Small intestine (tissue), 7 donors: ENCODE results near the gene LRP1B. TPM values are rescaled to one million over a fixed set of nuclear protein-coding genes. Genes with fewer than 3 reads are reported as not detected.

Experiments used
- DNase-seq, 2 donors: peaks; one replicate each; pipeline versions ENCODE4 v3.0.0 to v3.0.0-alpha.2; 2013
- FAIRE-seq: peaks from 2 replicates; lab custom pipeline; 2012; peaks lifted over from hg19 to GRCh38; lab: Jason Lieb, UNC
- H3K27ac ChIP-seq, 3 donors: one replicate each; pipeline ENCODE4 v1.5.1; 2013; ENCODE audit warnings: low read length in 2 of 3, mild to moderate bottlenecking in 2 of 3, control low read depth in 1 of 3, inconsistent platforms in 1 of 3, low read depth in 1 of 3, moderate library complexity in 1 of 3
- H3K27me3 ChIP-seq, 3 donors: one replicate each; pipeline ENCODE4 v1.6.1; 2013; ENCODE audit warnings: low read length in 3 of 3, inconsistent platforms in 1 of 3; ENCODE audit not compliant: control insufficient read depth in 3 of 3, insufficient read depth in 3 of 3
- H3K36me3 ChIP-seq, 3 donors: one replicate each; pipeline ENCODE4 v1.6.1; 2013; ENCODE audit warnings: low read length in 3 of 3, inconsistent platforms in 1 of 3, low read depth in 1 of 3, mild to moderate bottlenecking in 1 of 3, moderate library complexity in 1 of 3; ENCODE audit not compliant: control insufficient read depth in 3 of 3, insufficient read depth in 2 of 3
- H3K4me1 ChIP-seq, 3 donors: one replicate each; pipeline ENCODE4 v1.6.1; 2013; ENCODE audit warnings: low read length in 2 of 3, inconsistent platforms in 1 of 3, low read depth in 1 of 3, mild to moderate bottlenecking in 1 of 3, moderate library complexity in 1 of 3; ENCODE audit not compliant: control insufficient read depth in 3 of 3, insufficient read depth in 2 of 3
- H3K4me3 ChIP-seq, 3 donors: one replicate each; pipeline ENCODE4 v1.5.1; 2013; ENCODE audit warnings: low read length in 3 of 3, control low read depth in 1 of 3, inconsistent platforms in 1 of 3, low read depth in 1 of 3, mild to moderate bottlenecking in 1 of 3, moderate library complexity in 1 of 3
- H3K9me3 ChIP-seq, 2 donors: one replicate each; pipeline ENCODE4 v1.6.1; 2013; ENCODE audit warnings: low read depth in 1 of 2, low read length in 1 of 2; ENCODE audit not compliant: control insufficient read depth in 2 of 2, insufficient read depth in 1 of 2
- WGBS, 3 donors: extraction: QIAGEN DNeasy Blood & Tissue Kit; methylation state at CpG; one replicate each; pipeline ENCODE4 v1.1.7; 2013; 5-methylcytosine and 5-hydroxymethylcytosine counted together
- polyA plus RNA-seq, 4 donors: library from polyadenylated mRNA; stranded (reverse) in 3 of 4; unstranded in 1 of 4; fragments of 200-250 nt in 3 of 4; fragments of 120-200 nt in 1 of 4; gene quantifications; one replicate each; pipeline versions ENCODE4 v1.2.1 to v1.2.3, GENCODE V29; 2013
- donor health status: healthy with polysubstance abuse.
- donor health status: control.
- donor health status: control.
- donor health status: Bipolar disorder and iron deficiency.
- donor health status: healthy.

Gene LRP1B
- polyA plus RNA-seq, 4 donors: 0.07 to 0.64 TPM; not detected in 2

GRCh38 chr2:142130111-142131009 is 456 bp downstream of the LRP1B start:
- H3K27me3 ChIP-seq: peaks cover 0 to 15% (median 7%) of the 10 kb centered on the region in 3 donors
- 1 to 4% (median 1%) methylated on average over 68 of the region's 68 CpGs for WGBS, 3 donors
- no peak overlapping the region for H3K27ac ChIP-seq
- no peaks in the 10 kb centered on the region for H3K9me3 ChIP-seq
- FAIRE-seq (no peak), DNase-seq (peak; percentile 68 to 81)
- no peaks in the 10 kb centered on the region for H3K36me3 ChIP-seq
- peaks cover 0 to 3% (median 0%) of the 10 kb centered on the region in 3 donors for H3K4me1 ChIP-seq
- peak overlapping the region in 2 of 3 donors; percentile 22 to 36 for H3K4me3 ChIP-seq

- H3K27me3 ChIP-seq: peaks cover 0 to 15% (median 7%) of the 10 kb centered on the region in 3 donors
- no peak overlapping the region for H3K27ac ChIP-seq
- FAIRE-seq (no peak), DNase-seq (no peak)
- no peaks in the 10 kb centered on the region for H3K9me3 ChIP-seq
- H3K4me1 ChIP-seq: peaks cover 0 to 3% (median 0%) of the 10 kb centered on the region in 3 donors
- 85 to 93% (median 88%) methylated on average over 5 of the region's 5 CpGs for WGBS, 3 donors
- no peaks in the 10 kb centered on the region for H3K36me3 ChIP-seq
- H3K4me3 ChIP-seq: no peak overlapping the region
Measured at GRCh38 chr2:142128105-142128504, 2.7 kb downstream of the LRP1B start.

- Histone ChIP-seq H3K9me3 (no peaks in the 10 kb centered on the region), H3K27me3 (peaks cover 0 to 15% (median 7%) of the 10 kb centered on the region in 3 donors), H3K4me1 (peaks cover 0 to 3% (median 0%) of the 10 kb centered on the region in 3 donors), H3K27ac (no peak overlapping the region), H3K36me3 (no peaks in the 10 kb centered on the region), H3K4me3 (no peak overlapping the region)
- FAIRE-seq: no peak
- DNase-seq: no peak
Measured at GRCh38 chr2:142127248-142127647, 3.6 kb downstream of the LRP1B start.

GRCh38 chr2:142124706-142125105 is 6.1 kb downstream of the LRP1B start:
- Histone ChIP-seq H3K4me1 (peaks cover 0 to under 1% (median 0%) of the 10 kb centered on the region in 3 donors), H3K27ac (no peak overlapping the region), H3K4me3 (no peak overlapping the region), H3K9me3 (no peaks in the 10 kb centered on the region), H3K36me3 (no peaks in the 10 kb centered on the region), H3K27me3 (peaks cover 0 to 9% (median under 1%) of the 10 kb centered on the region in 3 donors)
- DNase-seq (no peak), FAIRE-seq (no peak)

- H3K27me3 ChIP-seq: no peaks in the 10 kb centered on the region
- no peak overlapping the region for H3K4me3 ChIP-seq
- no peaks in the 10 kb centered on the region for H3K4me1 ChIP-seq
- no peak overlapping the region for H3K27ac ChIP-seq
- DNase-seq (no peak), FAIRE-seq (no peak)
- no peaks in the 10 kb centered on the region for H3K36me3 ChIP-seq
- H3K9me3 ChIP-seq: no peaks in the 10 kb centered on the region
Measured at GRCh38 chr2:142119347-142119746, 11.5 kb downstream of the LRP1B start.

GRCh38 chr2:142112757-142113221 is 18.0 kb downstream of the LRP1B start:
- DNase-seq: no peak
- Histone ChIP-seq H3K36me3 (no peaks in the 10 kb centered on the region), H3K4me3 (no peak overlapping the region), H3K4me1 (no peaks in the 10 kb centered on the region), H3K27ac (no peak overlapping the region), H3K27me3 (no peaks in the 10 kb centered on the region), H3K9me3 (no peaks in the 10 kb centered on the region)
- FAIRE-seq: no peak

GRCh38 chr2:142104134-142104758 is 26.6 kb downstream of the LRP1B start:
- FAIRE-seq (no peak), DNase-seq (no peak)
- 60 to 75% (median 73%) methylated on average over 2 of the region's 2 CpGs for WGBS, 3 donors
- Histone ChIP-seq H3K9me3 (no peaks in the 10 kb centered on the region), H3K4me3 (no peak overlapping the region), H3K27me3 (no peaks in the 10 kb centered on the region), H3K27ac (no peak overlapping the region), H3K36me3 (no peaks in the 10 kb centered on the region), H3K4me1 (no peaks in the 10 kb centered on the region)

GRCh38 chr2:142100970-142101369 is 29.8 kb downstream of the LRP1B start:
- H3K27ac ChIP-seq: no peak overlapping the region
- H3K36me3 ChIP-seq: no peaks in the 10 kb centered on the region
- 83 to 88% (median 86%) methylated on average over 1 of the region's 1 CpG for WGBS, 3 donors
- DNase-seq (no peak), FAIRE-seq (no peak)
- no peak overlapping the region for H3K4me3 ChIP-seq
- H3K27me3 ChIP-seq: no peaks in the 10 kb centered on the region
- no peaks in the 10 kb centered on the region for H3K9me3 ChIP-seq
- H3K4me1 ChIP-seq: no peaks in the 10 kb centered on the region
